PC-3 (cell line): ENCODE data around the gene VASN. TPM values are rescaled to one million over a fixed set of nuclear protein-coding genes. Genes with fewer than 3 reads are reported as not detected.
"Not testable (repeated sequence)": the region's sequence is repeated elsewhere in the genome, so short reads cannot be mapped to it uniquely, and the experiment has no call there.

ENCODE experiments used
- ATAC-seq: fragments of 200-7000 bp; cut with Tn5 transposase; 2 replicates; pipeline ENCODE4 v1.9.1; 2020; ENCODE audit warnings: mild to moderate bottlenecking, moderate library complexity
- BruUV-seq: library from RNA; stranded (reverse); fragments of 400-500 nt; replicated peaks from 2 replicates; lab custom pipeline; 2021; lab: Mats Ljungman, UMichigan
- CTCF ChIA-PET: fragments of 300-600 bp; sonication (Branson Sonifier 250); formaldehyde crosslinking; loops from one replicate; lab custom pipeline; 2022; ENCODE audit warnings: antibody characterized with exemption; lab: Charles Lee
- POLR2A ChIA-PET: fragments of 300-600 bp; sonication (Branson Sonifier 250); formaldehyde crosslinking; loops from one replicate; lab custom pipeline; 2022; ENCODE audit warnings: antibody characterized with exemption; ENCODE audit not compliant: unreplicated experiment; lab: Charles Lee
- DNase-seq: peaks from one replicate; pipeline ENCODE4 v3.0.0-alpha.2; 2015
- H2AFZ ChIP-seq: fragments of 300-600 bp; sonication (generic); 2 replicates; pipeline ENCODE4 v1.6.0; 2016; ENCODE audit warnings: antibody characterized with exemption, low read length
- H3F3A ChIP-seq: fragments of 300-600 bp; sonication (generic); one replicate; pipeline ENCODE4 v1.6.0; 2017; ENCODE audit warnings: antibody characterized with exemption, low read length, control low read depth, mild to moderate bottlenecking; ENCODE audit not compliant: unreplicated experiment
- H3K27ac ChIP-seq: fragments of 300-600 bp; sonication (generic); 2 replicates; pipeline ENCODE4 v1.5.1; 2016; ENCODE audit warnings: mild to moderate bottlenecking, low read length
- H3K27me3 ChIP-seq: fragments of 300-600 bp; sonication (generic); 2 replicates; pipeline ENCODE4 v1.6.1; 2016; ENCODE audit warnings: low read length, mixed read lengths
- H3K36me3 ChIP-seq: fragments of 300-600 bp; sonication (generic); 2 replicates; pipeline ENCODE4 v1.6.1; 2016; ENCODE audit warnings: low read depth, mixed run types, low read length, mixed read lengths
- H3K4me1 ChIP-seq: fragments of 300-600 bp; sonication (generic); 2 replicates; pipeline ENCODE4 v1.5.1; 2016; ENCODE audit warnings: low read length; ENCODE audit not compliant: insufficient read depth
- H3K4me2 ChIP-seq: fragments of 300-600 bp; sonication (generic); 2 replicates; pipeline ENCODE4 v1.6.0; 2016; ENCODE audit warnings: low read length
- H3K4me3 ChIP-seq: fragments of 300-600 bp; sonication (generic); 2 replicates; pipeline ENCODE4 v1.5.1; 2016; ENCODE audit warnings: mild to moderate bottlenecking, low read length, mixed read lengths
- H3K79me2 ChIP-seq: fragments of 300-600 bp; sonication (generic); 2 replicates; pipeline ENCODE4 v1.6.1; 2017; ENCODE audit warnings: low read length, mixed read lengths
- H3K9ac ChIP-seq: fragments of 300-600 bp; sonication (generic); 2 replicates; pipeline ENCODE4 v1.6.0; 2016; ENCODE audit warnings: mild to moderate bottlenecking, low read length
- H3K9me2 ChIP-seq: fragments of 300-600 bp; sonication (generic); replicated peaks from 2 replicates; pipeline ENCODE4 v1.6.1; 2016; ENCODE audit warnings: mixed run types, low read length, mixed read lengths
- H3K9me3 ChIP-seq: fragments of 300-600 bp; sonication (generic); 2 replicates; pipeline ENCODE4 v1.6.1; 2016; ENCODE audit warnings: low read length, mixed read lengths
- H4K20me1 ChIP-seq: fragments of 300-600 bp; sonication (generic); 2 replicates; pipeline ENCODE4 v1.6.1; 2016; ENCODE audit warnings: low read length, mixed read lengths
- CTCF ChIP-seq: fragments of 300-600 bp; sonication (generic); conservative IDR thresholded peaks from 2 replicates; pipeline ENCODE4 v1.5.1; 2017; ENCODE audit warnings: antibody characterized with exemption, low read depth, mild to moderate bottlenecking, low read length
- EZH2 ChIP-seq: fragments of 300-600 bp; sonication (generic); IDR thresholded peaks from one replicate; pipeline ENCODE4 v1.6.1; 2017; ENCODE audit warnings: antibody characterized with exemption, mild to moderate bottlenecking, low read length; ENCODE audit not compliant: unreplicated experiment
- EZH2phosphoT487 ChIP-seq: fragments of 300-600 bp; sonication (generic); IDR thresholded peaks from 2 replicates; pipeline ENCODE4 v1.6.1; 2018; ENCODE audit warnings: mild to moderate bottlenecking, antibody characterized with exemption, low read length, borderline replicate concordance
- intact Hi-C: fragments of 100-400 bp; cut with micrococcal nuclease; formaldehyde crosslinking; loops from 2 replicates; pipeline ENCODE4 v1.9.0; 2023
- total RNA-seq: library from RNA; depleted of rRNA; stranded (reverse); fragments of >200 nt; gene quantifications from 2 replicates; pipeline ENCODE4 v1.2.3, GENCODE V29; 2014

VASN gene
- total RNA-seq, 1 experiment from 2014 or later, result 12.2 TPM

DNA sequence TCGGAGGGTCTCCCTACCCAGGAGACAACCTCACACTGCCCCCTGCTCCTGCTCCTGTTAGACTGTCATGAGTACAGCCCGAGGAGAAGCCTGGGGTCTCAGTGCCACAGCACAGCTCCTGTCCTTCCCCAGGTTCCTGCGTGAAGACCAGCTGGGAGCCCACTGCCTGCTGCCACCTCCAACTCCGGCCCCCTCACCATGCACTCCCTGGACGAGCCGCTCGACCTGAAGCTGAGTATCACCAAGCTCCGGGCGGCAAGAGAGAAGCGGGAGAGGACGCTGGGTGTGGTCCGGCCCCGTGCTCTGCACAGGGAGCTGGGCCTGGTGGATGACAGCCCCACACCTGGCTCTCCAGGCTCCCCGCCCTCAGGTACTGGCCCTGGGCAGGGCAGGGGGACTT lies 39.6 kb upstream of the VASN start:
- no peak overlapping the region for H3K27ac ChIP-seq
- ChIA-PET POLR2A (no interaction called here), CTCF (interaction anchor here (0.7 kb wide), 1 partner anchor 49 kb away, joined by 3 read pairs; no protein-coding TSS in a partner anchor)
- no peak overlapping the region for H3K4me2 ChIP-seq
- H3K9ac ChIP-seq, result no peak overlapping the region
- DNase-seq, result no peak
- 0 out of 2 replicates have a peak, but pooled peaks cover 3% of the 10 kb centered on the region for H3K79me2 ChIP-seq
- H3K9me2 ChIP-seq, result no peaks in the 10 kb centered on the region
- H4K20me1 ChIP-seq, result no peaks in the 10 kb centered on the region
- H3K4me1 ChIP-seq, result no peaks in the 10 kb centered on the region
- H3F3A ChIP-seq, result no peaks in the 10 kb centered on the region
- H3K27me3 ChIP-seq, result no peaks in the 10 kb centered on the region
- no peak for ATAC-seq
- TF ChIP-seq EZH2phosphoT487 (no peak), CTCF (no peak)
- no peak overlapping the region for H2AFZ ChIP-seq
- no TSS peak for BruUV-seq
- H3K9me3 ChIP-seq, result no peaks in the 10 kb centered on the region
- no peaks in the 10 kb centered on the region for H3K36me3 ChIP-seq
- no peak overlapping the region for H3K4me3 ChIP-seq
- intact Hi-C loops, result no loop called here

GRCh38 chr16:4332623-4333307 lies 38.9 kb upstream of the VASN start:
- no peak overlapping the region for H3K4me3 ChIP-seq
- no peaks in the 10 kb centered on the region for H3K79me2 ChIP-seq
- no peak for TF ChIP-seq EZH2phosphoT487
- TF ChIP-seq EZH2, result no peak
- TF ChIP-seq CTCF, result no peak
- no peaks in the 10 kb centered on the region for H4K20me1 ChIP-seq
- H3K4me2 ChIP-seq, result no peak overlapping the region
- DNase-seq (no peak), ATAC-seq (no peak)
- no TSS peak for BruUV-seq
- H3K36me3 ChIP-seq, result no peaks in the 10 kb centered on the region
- no peaks in the 10 kb centered on the region for H3K9me2 ChIP-seq
- H3F3A ChIP-seq, result no peaks in the 10 kb centered on the region
- intact Hi-C loops, result no loop called here
- H3K9me3 ChIP-seq, result no peaks in the 10 kb centered on the region
- H2AFZ ChIP-seq, result no peak overlapping the region
- ChIA-PET POLR2A (interaction anchor here (0.5 kb wide), 1 partner anchor 79 kb away, joined by 3 read pairs; no protein-coding TSS in a partner anchor), CTCF (no interaction called here)
- H3K27ac ChIP-seq, result no peak overlapping the region
- no peak overlapping the region for H3K9ac ChIP-seq
- no peaks in the 10 kb centered on the region for H3K4me1 ChIP-seq
- no peaks in the 10 kb centered on the region for H3K27me3 ChIP-seq

GRCh38 chr16:4333308-4333638 lies 38.4 kb upstream of the VASN start:
- ATAC-seq (no peak), DNase-seq (no peak)
- Histone ChIP-seq H3K36me3 (no peaks in the 10 kb centered on the region), H3K4me3 (no peak overlapping the region), H3K4me1 (no peaks in the 10 kb centered on the region), H3K9me2 (no peaks in the 10 kb centered on the region), H2AFZ (no peak overlapping the region), H3K27ac (no peak overlapping the region), H3K79me2 (no peaks in the 10 kb centered on the region), H3K4me2 (no peak overlapping the region), H4K20me1 (no peaks in the 10 kb centered on the region), H3K27me3 (no peaks in the 10 kb centered on the region), H3K9ac (no peak overlapping the region), H3K9me3 (no peaks in the 10 kb centered on the region), H3F3A (no peaks in the 10 kb centered on the region)
- CTCF ChIA-PET, result no interaction called here
- TF ChIP-seq CTCF, result no peak
- no peak for TF ChIP-seq EZH2phosphoT487
- no peak for TF ChIP-seq EZH2
- intact Hi-C loops, result no loop called here
- POLR2A ChIA-PET, result interaction anchor here (0.5 kb wide), 1 partner anchor 79 kb away, joined by 3 read pairs; no protein-coding TSS in a partner anchor
- no TSS peak for BruUV-seq

- DNase-seq, H3F3A ChIP-seq, POLR2A ChIA-PET, H3K9me3 ChIP-seq, H3K79me2 ChIP-seq, intact Hi-C loops, H3K9me2 ChIP-seq, H3K4me1 ChIP-seq, ATAC-seq, BruUV-seq, H3K27ac ChIP-seq, H3K9ac ChIP-seq, H3K4me3 ChIP-seq, H3K27me3 ChIP-seq, H4K20me1 ChIP-seq, H3K36me3 ChIP-seq, H2AFZ ChIP-seq, CTCF ChIA-PET, H3K4me2 ChIP-seq: not testable (repeated sequence)
Observed at GRCh38 chr16:4333714-4334113, 37.9 kb upstream of the VASN start.
